Fibroblast of lung (primary cell): ENCODE results near the gene LEKR1.

ENCODE experiments used
- EZH2 ChIP-seq: IDR thresholded peaks from 2 replicates; pipeline ENCODE4 v1.5.1; 2012; ENCODE audit warnings: low read length, control low read depth, mild to moderate bottlenecking; ENCODE audit errors: missing control alignments
- TF ChIP-seq, protein P1 (sequence below), 2 donors: IDR thresholded peaks in 1 of 2; conservative IDR thresholded peaks in 1 of 2; 1 replicate in 1 of 2; 2 replicates in 1 of 2; pipeline ENCODE4 v1.5.1; 2011 to 2012; ENCODE audit warnings: low read length in 2 of 2, control low read depth in 1 of 2, inconsistent platforms in 1 of 2, low read depth in 1 of 2, mild to moderate bottlenecking in 1 of 2

DNA sequence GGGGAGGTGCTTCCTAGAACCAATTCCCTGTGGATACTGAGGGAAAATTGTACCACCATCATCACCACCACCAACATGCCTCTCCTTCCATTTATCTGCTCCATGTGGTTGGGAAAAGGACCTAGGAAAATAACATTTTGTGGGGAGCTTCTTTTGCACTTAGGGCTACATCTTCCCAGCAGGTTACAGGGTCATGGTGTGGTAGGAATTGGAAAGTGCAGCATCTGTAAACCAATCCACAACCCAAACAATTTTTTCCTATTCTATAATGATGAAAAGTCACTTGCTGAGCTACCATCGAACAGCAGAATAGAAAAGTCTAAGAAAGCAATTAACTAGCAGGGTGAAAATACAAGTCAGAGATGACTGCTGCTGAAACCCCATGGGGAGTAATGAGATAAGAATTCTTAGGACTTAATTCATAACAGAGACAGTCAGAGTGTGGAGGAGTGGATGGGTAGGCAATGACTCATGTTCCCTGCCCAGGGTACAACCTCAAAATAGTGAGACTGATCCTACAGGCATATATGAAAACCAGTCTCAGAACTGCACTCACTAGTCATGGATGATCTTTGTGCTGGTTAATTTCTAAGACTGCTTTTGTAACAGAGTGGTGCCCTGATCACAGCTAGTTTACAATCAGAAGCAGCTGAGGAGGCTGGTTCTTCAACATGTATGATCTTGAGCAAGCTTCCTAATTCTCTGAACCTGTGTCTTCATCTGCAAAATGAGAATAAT lies 38.1 kb upstream of the LEKR1 start:
- no peak for TF ChIP-seq EZH2
- TF ChIP-seq, protein P1, sequence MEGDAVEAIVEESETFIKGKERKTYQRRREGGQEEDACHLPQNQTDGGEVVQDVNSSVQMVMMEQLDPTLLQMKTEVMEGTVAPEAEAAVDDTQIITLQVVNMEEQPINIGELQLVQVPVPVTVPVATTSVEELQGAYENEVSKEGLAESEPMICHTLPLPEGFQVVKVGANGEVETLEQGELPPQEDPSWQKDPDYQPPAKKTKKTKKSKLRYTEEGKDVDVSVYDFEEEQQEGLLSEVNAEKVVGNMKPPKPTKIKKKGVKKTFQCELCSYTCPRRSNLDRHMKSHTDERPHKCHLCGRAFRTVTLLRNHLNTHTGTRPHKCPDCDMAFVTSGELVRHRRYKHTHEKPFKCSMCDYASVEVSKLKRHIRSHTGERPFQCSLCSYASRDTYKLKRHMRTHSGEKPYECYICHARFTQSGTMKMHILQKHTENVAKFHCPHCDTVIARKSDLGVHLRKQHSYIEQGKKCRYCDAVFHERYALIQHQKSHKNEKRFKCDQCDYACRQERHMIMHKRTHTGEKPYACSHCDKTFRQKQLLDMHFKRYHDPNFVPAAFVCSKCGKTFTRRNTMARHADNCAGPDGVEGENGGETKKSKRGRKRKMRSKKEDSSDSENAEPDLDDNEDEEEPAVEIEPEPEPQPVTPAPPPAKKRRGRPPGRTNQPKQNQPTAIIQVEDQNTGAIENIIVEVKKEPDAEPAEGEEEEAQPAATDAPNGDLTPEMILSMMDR (conservative IDR thresholded peaks at IDR 0.05 in 1 of 2, IDR thresholded peaks at IDR 0.05 in 1 of 2; ENCODE audit: low read depth in 1 of 2, low read length in 2 of 2), result peak in 1 of 2 donors; percentile 13
